HG03135 (cell line): Measurements from ENCODE around the gene TARM1.
"Not testable (repeated sequence)": the region's sequence is repeated elsewhere in the genome, so short reads cannot be mapped to it uniquely, and the experiment has no call there.

ENCODE experiments used
- ATAC-seq: cut with Tn5 transposase; IDR thresholded peaks from one replicate; pipeline ENCODE4 v1.9.1; 2021; ENCODE audit warnings: mild to moderate bottlenecking, moderate library complexity; ENCODE audit not compliant: unreplicated experiment

Gene TARM1

GRCh38 chr19:54100561-54100960 is 19.4 kb upstream of the TARM1 start, which contains the start of gene OSCAR:
Gene OSCAR (minus strand): TSS chr19:54100803. CDS start chr19:54100792, 11 bp downstream.
- no peak for ATAC-seq

- not testable (repeated sequence) for ATAC-seq
Measured at GRCh38 chr19:54099903-54100255, 18.7 kb upstream of the TARM1 start.

- ATAC-seq = no peak
Measured at GRCh38 chr19:54099190-54099902, 18.2 kb upstream of the TARM1 start.

- ATAC-seq = no peak
Measured at GRCh38 chr19:54096617-54097106, 15.5 kb upstream of the TARM1 start.

- ATAC-seq = not testable (repeated sequence)
Measured at GRCh38 chr19:54095859-54096616, 14.9 kb upstream of the TARM1 start.

- ATAC-seq = no peak
Measured at GRCh38 chr19:54095136-54095858, 14.1 kb upstream of the TARM1 start.

GRCh38 chr19:54094426-54095000 is 13.3 kb upstream of the TARM1 start:
- ATAC-seq = no peak

- ATAC-seq = no peak
Measured at GRCh38 chr19:54084410-54084809, 3.2 kb upstream of the TARM1 start.

- ATAC-seq = no peak
Measured at GRCh38 chr19:54077334-54077733, 3.8 kb downstream of the TARM1 start.

GRCh38 chr19:54074851-54075250 is 6.3 kb downstream of the TARM1 start:
- ATAC-seq = no peak

GRCh38 chr19:54073829-54074228 is 7.3 kb downstream of the TARM1 start:
- ATAC-seq = no peak

- no peak for ATAC-seq
Measured at GRCh38 chr19:54069470-54069869, 11.7 kb downstream of the TARM1 start.

GRCh38 chr19:54063350-54064116 is 17.6 kb downstream of the TARM1 start, which contains the start of gene VSTM1:
Gene VSTM1 (minus strand): TSS chr19:54063897. CDS start chr19:54063777, 120 bp downstream.
- no peak for ATAC-seq

- no peak for ATAC-seq
Measured at GRCh38 chr19:54062643-54063042, 18.5 kb downstream of the TARM1 start.

GRCh38 chr19:54047616-54048015 is 33.5 kb downstream of the TARM1 start:
- ATAC-seq = no peak

- ATAC-seq = no peak
Measured at GRCh38 chr19:54045771-54046170, 35.4 kb downstream of the TARM1 start.

GRCh38 chr19:54042989-54043388 is 38.2 kb downstream of the TARM1 start:
- ATAC-seq = no peak

- ATAC-seq = no peak
Measured at GRCh38 chr19:54041969-54042606, 39.1 kb downstream of the TARM1 start.

- ATAC-seq = no peak
Measured at GRCh38 chr19:54040003-54040402, 41.2 kb downstream of the TARM1 start.

GRCh38 chr19:54036542-54036941 is 44.6 kb downstream of the TARM1 start:
- not testable (repeated sequence) for ATAC-seq
